Measurements from ENCODE around the gene ANKRD26. TPM values are rescaled to one million over a fixed set of nuclear protein-coding genes. Genes with fewer than 3 reads are reported as not detected.
A peak's percentile ranks its signal among the peaks of the same experiment; 100 is the strongest.

ANKRD26 gene
- total and polyA plus RNA-seq, 2 of the 13 experiments (the other 11 are each of a cell fraction or from before 2014, with no cell fraction given) = 1.5 to 9.6 TPM

DNA sequence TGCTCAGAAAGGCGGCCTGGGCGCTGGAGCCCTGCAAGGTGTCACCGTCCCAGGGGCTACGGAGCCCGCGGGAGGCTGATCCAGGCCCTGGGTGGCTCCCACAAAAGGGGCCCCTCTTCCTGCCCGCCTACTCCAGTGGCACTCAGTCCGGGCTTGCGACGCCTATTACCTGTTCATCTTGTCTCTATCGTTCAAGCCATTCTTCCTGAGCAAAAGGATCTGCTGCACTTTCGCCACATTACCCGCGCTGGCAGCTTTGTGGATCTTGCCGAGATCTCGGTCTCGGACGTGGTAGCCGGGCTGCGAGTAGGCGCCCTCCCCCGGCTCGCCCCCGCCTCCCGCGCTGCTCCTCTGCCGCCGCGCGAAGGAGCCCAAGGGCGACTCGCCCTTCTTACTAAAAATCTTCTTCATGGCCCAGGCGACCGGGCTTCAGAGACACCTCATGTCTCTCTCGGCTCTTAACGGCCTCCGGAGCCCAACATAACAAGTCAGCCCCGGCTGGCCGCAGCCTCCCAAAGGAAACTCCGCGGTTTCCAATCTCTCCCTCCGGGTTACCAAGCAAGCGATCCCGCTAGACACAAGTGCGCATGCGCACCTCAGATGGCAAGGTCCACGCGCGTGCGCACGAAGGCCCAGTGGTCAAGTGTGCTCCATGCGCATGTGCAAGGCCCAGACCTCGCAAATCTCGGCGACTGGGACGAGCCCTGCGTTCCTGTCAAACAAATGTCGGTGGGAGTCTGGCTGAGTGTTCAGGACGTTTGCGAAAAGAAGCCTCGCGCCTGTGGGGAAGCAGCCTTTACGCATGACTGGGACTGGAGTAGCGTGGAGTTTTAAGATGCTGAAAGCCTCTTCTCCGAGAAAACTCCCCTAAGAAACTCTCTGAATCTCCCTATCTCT, at the start of gene ANKRD26 (continued):
- TF ChIP-seq, protein P1, sequence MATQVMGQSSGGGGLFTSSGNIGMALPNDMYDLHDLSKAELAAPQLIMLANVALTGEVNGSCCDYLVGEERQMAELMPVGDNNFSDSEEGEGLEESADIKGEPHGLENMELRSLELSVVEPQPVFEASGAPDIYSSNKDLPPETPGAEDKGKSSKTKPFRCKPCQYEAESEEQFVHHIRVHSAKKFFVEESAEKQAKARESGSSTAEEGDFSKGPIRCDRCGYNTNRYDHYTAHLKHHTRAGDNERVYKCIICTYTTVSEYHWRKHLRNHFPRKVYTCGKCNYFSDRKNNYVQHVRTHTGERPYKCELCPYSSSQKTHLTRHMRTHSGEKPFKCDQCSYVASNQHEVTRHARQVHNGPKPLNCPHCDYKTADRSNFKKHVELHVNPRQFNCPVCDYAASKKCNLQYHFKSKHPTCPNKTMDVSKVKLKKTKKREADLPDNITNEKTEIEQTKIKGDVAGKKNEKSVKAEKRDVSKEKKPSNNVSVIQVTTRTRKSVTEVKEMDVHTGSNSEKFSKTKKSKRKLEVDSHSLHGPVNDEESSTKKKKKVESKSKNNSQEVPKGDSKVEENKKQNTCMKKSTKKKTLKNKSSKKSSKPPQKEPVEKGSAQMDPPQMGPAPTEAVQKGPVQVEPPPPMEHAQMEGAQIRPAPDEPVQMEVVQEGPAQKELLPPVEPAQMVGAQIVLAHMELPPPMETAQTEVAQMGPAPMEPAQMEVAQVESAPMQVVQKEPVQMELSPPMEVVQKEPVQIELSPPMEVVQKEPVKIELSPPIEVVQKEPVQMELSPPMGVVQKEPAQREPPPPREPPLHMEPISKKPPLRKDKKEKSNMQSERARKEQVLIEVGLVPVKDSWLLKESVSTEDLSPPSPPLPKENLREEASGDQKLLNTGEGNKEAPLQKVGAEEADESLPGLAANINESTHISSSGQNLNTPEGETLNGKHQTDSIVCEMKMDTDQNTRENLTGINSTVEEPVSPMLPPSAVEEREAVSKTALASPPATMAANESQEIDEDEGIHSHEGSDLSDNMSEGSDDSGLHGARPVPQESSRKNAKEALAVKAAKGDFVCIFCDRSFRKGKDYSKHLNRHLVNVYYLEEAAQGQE (IDR thresholded peaks at IDR 0.05; ENCODE audit: borderline replicate concordance in 1 of 2, low read depth in 1 of 2, low read length in 2 of 2) = no peak
- TF ChIP-seq, protein P2, sequence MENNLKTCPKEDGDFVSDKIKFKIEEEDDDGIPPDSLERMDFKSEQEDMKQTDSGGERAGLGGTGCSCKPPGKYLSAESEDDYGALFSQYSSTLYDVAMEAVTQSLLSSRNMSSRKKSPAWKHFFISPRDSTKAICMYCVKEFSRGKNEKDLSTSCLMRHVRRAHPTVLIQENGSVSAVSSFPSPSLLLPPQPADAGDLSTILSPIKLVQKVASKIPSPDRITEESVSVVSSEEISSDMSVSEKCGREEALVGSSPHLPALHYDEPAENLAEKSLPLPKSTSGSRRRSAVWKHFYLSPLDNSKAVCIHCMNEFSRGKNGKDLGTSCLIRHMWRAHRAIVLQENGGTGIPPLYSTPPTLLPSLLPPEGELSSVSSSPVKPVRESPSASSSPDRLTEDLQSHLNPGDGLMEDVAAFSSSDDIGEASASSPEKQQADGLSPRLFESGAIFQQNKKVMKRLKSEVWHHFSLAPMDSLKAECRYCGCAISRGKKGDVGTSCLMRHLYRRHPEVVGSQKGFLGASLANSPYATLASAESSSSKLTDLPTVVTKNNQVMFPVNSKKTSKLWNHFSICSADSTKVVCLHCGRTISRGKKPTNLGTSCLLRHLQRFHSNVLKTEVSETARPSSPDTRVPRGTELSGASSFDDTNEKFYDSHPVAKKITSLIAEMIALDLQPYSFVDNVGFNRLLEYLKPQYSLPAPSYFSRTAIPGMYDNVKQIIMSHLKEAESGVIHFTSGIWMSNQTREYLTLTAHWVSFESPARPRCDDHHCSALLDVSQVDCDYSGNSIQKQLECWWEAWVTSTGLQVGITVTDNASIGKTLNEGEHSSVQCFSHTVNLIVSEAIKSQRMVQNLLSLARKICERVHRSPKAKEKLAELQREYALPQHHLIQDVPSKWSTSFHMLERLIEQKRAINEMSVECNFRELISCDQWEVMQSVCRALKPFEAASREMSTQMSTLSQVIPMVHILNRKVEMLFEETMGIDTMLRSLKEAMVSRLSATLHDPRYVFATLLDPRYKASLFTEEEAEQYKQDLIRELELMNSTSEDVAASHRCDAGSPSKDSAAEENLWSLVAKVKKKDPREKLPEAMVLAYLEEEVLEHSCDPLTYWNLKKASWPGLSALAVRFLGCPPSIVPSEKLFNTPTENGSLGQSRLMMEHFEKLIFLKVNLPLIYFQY (CRISPR knock-in tag; IDR thresholded peaks at IDR 0.05; ENCODE audit: borderline replicate concordance) = 0 out of 2 replicates have a peak, but pooled peaks have one; percentile 80
- TF ChIP-seq KLF16 (CRISPR knock-in tag; IDR thresholded peaks at IDR 0.05) (peak in 1 of 2 experiments; percentile 37; a peak in 1 of 4 replicates), DNMT3B (CRISPR knock-in tag; conservative IDR thresholded peaks at IDR 0.05) (no peak), TEAD2 (CRISPR knock-in tag; IDR thresholded peaks at IDR 0.05) (no peak), ZNF790 (CRISPR knock-in tag; IDR thresholded peaks at IDR 0.05; ENCODE audit: borderline replicate concordance) (no peak), KMT2A (CRISPR knock-in tag; IDR thresholded peaks at IDR 0.05) (0 out of 2 replicates have a peak, but pooled peaks have one; percentile 32), ZNF713 (CRISPR knock-in tag; IDR thresholded peaks at IDR 0.05) (no peak), SP5 (CRISPR knock-in tag; IDR thresholded peaks at IDR 0.05; ENCODE audit: borderline replicate concordance, low read depth) (no peak), TBX2 (CRISPR knock-in tag; IDR thresholded peaks at IDR 0.05; ENCODE audit: borderline replicate concordance) (peak; percentile 54; the same call in 1 of the 2 replicates), SKI (IDR thresholded peaks at IDR 0.05; ENCODE audit: partially characterized antibody) (no peak), HOXA5 (CRISPR knock-in tag; IDR thresholded peaks at IDR 0.05) (peak; percentile 74; the same call in 1 of the 2 replicates)
- TF ChIP-seq, protein P3, sequence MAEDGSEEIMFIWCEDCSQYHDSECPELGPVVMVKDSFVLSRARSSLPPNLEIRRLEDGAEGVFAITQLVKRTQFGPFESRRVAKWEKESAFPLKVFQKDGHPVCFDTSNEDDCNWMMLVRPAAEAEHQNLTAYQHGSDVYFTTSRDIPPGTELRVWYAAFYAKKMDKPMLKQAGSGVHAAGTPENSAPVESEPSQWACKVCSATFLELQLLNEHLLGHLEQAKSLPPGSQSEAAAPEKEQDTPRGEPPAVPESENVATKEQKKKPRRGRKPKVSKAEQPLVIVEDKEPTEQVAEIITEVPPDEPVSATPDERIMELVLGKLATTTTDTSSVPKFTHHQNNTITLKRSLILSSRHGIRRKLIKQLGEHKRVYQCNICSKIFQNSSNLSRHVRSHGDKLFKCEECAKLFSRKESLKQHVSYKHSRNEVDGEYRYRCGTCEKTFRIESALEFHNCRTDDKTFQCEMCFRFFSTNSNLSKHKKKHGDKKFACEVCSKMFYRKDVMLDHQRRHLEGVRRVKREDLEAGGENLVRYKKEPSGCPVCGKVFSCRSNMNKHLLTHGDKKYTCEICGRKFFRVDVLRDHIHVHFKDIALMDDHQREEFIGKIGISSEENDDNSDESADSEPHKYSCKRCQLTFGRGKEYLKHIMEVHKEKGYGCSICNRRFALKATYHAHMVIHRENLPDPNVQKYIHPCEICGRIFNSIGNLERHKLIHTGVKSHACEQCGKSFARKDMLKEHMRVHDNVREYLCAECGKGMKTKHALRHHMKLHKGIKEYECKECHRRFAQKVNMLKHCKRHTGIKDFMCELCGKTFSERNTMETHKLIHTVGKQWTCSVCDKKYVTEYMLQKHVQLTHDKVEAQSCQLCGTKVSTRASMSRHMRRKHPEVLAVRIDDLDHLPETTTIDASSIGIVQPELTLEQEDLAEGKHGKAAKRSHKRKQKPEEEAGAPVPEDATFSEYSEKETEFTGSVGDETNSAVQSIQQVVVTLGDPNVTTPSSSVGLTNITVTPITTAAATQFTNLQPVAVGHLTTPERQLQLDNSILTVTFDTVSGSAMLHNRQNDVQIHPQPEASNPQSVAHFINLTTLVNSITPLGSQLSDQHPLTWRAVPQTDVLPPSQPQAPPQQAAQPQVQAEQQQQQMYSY (CRISPR knock-in tag; IDR thresholded peaks at IDR 0.05) = 0 out of 2 replicates have a peak, but pooled peaks have one; percentile 33
- TF ChIP-seq, protein P4, sequence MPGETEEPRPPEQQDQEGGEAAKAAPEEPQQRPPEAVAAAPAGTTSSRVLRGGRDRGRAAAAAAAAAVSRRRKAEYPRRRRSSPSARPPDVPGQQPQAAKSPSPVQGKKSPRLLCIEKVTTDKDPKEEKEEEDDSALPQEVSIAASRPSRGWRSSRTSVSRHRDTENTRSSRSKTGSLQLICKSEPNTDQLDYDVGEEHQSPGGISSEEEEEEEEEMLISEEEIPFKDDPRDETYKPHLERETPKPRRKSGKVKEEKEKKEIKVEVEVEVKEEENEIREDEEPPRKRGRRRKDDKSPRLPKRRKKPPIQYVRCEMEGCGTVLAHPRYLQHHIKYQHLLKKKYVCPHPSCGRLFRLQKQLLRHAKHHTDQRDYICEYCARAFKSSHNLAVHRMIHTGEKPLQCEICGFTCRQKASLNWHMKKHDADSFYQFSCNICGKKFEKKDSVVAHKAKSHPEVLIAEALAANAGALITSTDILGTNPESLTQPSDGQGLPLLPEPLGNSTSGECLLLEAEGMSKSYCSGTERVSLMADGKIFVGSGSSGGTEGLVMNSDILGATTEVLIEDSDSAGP (CRISPR knock-in tag; IDR thresholded peaks at IDR 0.05; ENCODE audit: borderline replicate concordance) = peak; percentile 47; the same call in 1 of the 2 replicates
